HCEC 1CT (cell line): ENCODE results near the gene UGT3A2.
"Not testable (repeated sequence)": the region's sequence is repeated elsewhere in the genome, so short reads cannot be mapped to it uniquely, and the experiment has no call there.

ENCODE experiments used
- DNase-seq: peaks from one replicate; pipeline ENCODE4 v3.0.0-alpha.2; 2017

Gene UGT3A2

GRCh38 chr5:36052538-36052937, 14.1 kb downstream of the UGT3A2 start:
- DNase-seq, result peak; percentile 6

GRCh38 chr5:36049949-36050348, 16.7 kb downstream of the UGT3A2 start:
- no peak for DNase-seq

DNA sequence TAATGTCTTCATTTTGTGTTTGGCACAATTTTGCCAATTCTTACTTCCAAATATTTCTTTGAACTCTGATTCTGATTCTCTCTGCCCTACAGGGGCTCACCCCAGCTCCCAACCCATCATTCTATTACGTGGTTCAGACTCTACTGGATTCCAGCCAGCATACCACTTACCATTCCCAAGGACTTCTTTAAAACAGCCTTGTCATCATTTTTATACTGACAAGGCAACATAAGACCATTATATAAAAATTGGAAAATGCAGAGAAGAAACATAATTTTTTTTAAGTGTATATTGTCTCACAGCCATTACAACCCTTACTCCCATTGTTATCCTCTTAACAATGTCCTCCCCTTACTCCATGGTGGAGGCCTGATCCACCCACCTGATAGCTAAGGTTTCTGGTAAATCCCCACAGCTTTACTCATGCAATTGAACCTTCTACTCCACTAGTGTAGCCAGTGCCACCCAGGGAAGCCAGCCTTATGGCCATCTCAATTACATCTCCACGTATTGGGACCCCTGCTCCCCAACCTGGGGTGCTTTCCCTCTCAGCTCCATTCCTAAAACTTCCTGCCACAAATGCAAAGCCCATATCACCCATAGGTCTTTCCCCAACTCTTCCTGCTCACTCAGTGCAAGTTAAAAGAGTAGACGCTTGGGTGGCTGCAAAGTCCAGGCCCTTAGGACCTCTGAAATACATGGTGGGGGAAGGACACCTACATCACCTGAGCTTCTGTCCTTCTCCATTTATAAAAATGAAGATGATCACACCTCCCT, 19.1 kb downstream of the UGT3A2 start:
- no peak for DNase-seq

DNA sequence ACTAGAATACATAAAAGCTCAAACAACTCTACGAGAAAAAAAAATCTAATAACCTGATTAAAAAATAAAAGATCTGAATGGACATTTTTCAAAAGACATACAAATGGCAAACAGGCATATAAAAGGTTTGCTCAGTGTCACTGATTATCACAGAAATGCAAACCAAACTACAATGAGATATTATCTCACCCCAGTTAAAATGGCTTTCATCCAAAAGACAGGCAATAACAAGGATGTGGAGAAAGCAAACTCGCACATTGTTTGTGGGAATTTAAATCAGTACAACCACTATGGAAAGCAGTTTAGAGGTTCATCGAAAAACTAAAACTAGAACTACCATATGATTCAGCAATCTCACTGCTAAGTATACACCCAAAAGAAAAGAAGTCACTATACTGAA, 20.8 kb downstream of the UGT3A2 start:
- DNase-seq, result no peak

DNA sequence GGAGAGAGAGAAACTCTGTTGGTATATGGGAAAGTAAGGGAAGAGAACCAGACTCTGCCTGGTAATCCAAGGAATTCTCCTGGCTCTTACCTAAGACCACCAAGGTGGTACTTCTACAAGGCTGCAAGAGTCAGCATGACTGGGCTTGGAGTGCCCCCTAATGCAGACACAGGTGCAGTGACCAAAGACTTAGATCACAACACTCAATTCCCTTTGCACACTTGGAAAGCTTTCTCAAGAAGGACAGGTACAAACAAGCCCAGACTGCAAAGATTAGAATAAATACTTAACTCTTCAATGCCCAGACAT, 25.2 kb downstream of the UGT3A2 start:
- DNase-seq, result no peak

- DNase-seq, result no peak
Measured at GRCh38 chr5:36040651-36041536, 25.8 kb downstream of the UGT3A2 start.

DNA sequence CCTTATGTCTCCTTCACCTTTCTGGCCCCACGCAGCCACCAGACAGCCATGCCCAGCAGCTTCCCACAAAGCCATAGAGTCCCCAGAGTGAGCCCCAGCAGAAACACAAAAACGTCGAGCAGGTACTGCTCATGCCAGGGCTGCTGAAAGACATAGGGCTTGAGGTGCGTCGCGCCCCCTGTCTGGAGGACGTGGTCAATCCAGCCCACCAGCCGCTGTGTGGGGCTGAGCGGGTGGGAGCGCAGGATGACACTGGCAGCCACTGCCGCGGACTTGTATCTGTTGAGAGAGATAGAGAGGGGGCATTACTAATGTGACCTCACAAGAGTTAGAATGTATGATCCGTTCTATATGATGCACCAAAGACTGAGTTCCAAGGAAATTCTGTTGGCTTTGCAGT, 31.0 kb downstream of the UGT3A2 start:
- no peak for DNase-seq

DNA sequence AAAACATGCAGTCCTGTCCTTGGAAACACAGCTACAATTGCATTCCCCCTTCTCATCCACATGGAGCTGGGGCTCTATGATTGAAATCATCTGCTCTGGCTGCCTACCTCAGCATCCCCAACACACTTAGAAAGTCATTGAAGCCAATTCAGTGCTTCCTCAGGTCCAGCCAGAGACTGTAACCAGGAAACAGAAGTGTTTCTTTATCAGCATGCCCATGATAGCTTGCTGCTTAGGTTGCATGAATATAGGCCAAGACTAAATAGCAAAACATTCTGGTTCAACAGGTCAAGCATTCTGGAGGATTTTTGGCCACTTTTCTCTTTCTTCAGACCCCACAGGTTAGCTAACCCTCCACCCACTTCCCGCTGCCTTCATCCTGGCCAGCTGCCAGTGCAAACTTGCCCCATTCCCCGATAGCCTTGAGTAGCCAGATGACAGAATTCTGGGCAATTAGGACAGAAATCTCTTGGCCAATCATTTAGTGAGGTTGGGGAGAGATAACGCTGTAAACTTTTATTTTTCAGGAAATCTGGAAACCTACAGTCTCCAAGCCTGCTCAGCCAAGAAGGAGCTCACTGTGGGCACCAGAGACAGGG, 32.0 kb downstream of the UGT3A2 start:
- not testable (repeated sequence) for DNase-seq

DNA sequence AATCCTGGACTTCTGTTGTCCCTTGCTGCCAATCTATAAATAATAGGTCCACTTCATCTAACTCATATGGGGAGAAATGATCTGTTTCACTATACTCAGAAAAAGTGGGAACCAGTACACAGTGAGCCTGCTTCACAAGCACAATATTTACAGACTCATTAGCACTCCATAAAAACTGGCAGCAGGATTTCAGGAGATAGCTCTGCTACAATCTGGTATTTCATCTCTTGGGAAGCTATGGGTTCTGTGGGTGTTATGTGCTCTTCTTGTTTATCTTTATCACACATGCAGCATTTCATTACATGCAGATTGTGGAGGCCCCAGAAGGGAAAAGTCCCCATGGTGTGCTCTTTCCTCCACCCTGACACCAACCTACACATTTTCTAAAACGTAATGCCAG, 33.2 kb downstream of the UGT3A2 start:
- DNase-seq, result no peak

- no peak for DNase-seq
Measured at GRCh38 chr5:36033047-36033446, 33.6 kb downstream of the UGT3A2 start.

DNA sequence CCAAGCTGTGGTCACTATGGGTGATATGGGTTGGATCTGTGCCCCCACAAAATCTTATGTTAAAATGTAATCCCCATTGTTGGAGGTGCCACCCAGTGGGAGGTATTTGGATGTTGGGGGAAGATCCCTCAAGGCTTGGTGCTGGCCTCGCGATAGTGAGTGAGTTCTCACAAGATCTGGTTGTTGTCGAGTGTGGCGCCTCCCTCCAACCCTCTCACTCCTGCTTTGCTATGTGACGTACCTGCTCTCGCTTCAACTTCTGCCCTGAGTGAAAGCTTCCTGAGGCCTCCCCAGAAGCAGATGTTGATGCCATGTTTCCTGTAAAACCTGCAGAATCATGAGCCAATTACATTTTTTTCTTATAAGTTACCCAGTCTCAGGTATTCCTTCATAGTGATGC, 35.5 kb downstream of the UGT3A2 start:
- DNase-seq, result no peak

DNA sequence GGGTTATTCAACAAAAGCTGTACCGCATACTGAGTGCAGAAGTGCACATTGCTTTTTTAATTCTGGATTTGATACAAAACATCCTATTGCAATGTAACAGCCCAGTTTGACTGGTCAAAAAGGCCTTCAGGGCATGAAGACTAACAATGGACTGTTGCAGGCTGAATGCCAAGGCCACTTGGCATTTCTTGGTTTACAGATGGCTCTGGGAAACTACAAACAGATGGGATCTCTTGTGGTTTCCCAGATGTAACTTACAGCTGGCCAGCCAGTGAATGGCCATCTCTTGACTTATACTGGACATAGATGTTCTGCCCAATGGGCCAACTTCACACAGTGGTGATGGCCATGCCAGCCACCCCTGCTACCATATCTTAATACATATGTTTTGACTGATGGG, 36.8 kb downstream of the UGT3A2 start:
- DNase-seq, result no peak

- no peak for DNase-seq
Measured at GRCh38 chr5:36028816-36029465, 37.7 kb downstream of the UGT3A2 start.

- DNase-seq, result no peak
Measured at GRCh38 chr5:36027711-36028110, 39.0 kb downstream of the UGT3A2 start.

DNA sequence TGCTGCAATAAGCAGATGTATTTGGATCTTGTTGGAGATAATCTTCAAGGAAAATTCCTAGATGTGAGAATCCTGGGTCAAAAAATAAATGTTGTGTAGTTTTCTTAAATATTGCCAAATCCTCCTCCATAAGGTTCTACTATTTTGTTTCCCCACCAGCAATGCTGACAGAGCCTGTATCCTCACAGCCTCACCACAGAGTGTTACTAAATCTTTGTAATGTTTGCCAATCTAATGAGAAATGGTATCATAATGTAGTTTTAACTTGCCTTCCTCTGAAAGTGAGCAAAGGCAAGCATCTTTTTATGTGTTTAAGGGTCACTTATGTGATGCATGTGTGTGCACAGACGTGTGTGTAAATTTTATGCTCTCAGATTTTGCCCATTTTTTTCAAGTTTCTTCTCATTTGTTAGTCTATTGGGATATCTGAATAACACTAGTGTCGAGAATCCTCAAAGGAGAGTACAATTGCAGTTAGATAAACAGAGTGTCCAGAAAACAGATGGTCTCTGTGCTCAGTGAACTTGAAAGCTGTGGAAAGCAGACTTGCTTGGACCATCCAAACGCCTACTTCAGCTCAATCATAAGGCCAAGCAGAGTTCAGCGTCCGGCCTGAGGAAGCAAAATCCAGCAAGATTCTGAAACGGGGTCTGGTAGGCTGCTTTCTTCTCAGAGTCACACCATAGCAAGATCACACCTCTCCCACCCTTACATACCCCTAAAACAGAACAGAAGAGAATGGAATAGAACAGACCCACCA, 39.8 kb downstream of the UGT3A2 start:
- DNase-seq, result no peak

DNA sequence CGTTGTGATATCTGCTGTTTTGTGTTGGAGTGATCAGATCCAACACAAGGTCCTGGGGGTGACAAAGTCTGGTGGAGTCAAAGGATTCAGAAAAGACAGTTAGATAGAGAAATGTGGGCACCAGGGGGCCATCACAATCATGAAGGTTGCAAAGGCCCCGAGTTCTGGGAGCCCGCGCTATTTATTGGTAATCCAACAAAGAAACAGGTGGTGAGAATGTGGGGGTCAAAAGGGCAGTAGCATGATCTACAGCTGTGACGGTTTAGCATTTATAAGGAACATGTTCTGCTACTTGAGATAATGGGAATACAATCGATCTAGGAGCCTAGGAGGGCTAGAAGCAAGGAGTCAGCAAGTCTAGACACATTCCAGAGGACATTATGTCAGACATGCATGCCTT, 44.4 kb downstream of the UGT3A2 start:
- DNase-seq, result not testable (repeated sequence)

DNA sequence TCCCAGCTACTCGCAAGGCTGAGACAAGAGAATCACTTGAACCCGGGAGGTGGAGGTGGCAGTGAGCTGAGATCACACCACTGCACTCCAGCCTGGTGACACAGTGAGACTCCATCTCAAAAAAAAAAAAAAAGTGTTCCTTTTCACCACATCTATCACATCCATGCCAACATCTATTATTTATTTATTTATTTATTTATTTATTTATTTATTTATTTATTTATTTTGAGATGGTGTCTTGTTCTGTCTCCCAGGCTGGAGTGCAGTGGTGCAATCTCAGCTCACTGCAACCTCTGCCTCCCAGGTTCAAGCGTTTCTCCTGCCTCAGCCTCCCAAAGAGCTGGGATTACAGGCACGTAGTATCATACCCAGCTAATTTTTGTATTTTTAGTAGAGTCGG, 47.1 kb downstream of the UGT3A2 start:
- DNase-seq, result not testable (repeated sequence)

DNA sequence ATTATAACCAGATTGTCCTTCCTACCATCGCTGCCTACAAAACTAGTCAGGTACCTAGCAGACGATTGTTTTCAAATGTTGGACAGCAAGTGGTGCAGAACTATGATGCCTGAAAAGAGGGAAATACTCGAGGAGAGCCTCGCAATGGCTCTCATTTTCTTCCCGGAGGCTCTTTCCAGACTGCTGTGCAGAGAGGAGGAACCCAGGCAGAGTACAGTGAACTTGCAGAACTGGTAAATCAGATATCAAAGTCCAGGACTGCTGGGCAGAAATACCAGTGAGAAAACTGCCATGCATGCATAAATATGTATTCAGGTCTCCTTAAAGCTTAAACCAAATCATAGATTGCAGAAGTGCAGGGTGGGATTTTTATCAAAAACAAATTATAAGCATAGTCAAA, 49.1 kb downstream of the UGT3A2 start:
- no peak for DNase-seq

DNA sequence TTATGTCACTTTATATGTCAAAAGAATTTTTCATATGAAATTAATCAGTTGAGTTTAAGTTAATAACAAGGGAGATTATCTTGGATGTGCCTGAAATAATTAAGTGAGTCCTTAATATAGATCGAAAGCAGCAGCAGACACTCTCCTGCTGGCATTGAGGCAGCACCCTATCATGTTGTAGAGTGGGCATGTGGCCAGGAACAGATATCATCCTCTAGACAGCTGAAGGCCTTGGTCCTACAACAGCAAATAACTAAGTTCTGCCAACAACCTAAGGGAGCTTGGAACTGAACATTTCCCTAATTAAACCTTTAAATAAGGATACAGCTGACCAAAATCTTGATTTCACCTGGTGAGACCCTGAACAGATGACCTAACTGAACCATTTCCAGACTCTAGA, 49.7 kb downstream of the UGT3A2 start:
- DNase-seq, result no peak

DNA sequence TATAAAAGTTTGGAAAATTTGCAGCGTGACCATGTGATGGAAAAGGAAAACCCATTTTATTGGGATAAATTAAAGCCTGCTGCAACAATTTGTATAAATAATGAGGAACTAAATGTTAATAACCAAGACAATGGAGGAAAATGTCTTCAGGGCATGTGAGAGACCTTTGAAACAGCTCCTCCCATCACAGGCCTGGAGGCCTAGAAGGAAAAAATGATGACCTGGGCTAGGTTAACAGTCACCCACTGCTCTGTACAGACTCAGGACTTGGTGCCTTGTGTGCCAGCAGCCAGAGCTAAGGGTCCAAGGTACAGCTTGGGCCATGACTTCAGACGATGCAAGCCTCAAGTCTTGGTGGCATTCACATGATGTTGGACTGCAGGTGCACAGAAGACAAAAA, 53.5 kb downstream of the UGT3A2 start:
- no peak for DNase-seq

DNA sequence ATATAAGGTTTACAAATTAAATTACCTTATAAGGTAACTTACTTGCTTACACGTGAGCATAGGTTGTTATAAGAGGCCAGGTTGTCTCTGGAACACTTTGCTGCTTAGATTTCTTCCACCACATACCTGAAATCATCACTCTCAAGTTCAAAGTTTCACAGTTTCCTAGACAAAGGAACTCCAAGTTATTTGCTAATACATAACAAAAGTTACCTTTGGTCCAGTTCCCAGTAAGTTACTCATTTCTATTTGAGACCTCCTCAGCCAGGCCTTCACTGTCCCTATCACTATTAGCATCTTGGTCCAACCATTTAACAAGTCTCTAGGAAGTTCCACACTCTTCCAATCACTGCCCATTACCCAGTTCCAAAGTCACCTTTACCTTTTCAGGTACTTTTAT, 57.0 kb downstream of the UGT3A2 start:
- DNase-seq, result no peak

DNA sequence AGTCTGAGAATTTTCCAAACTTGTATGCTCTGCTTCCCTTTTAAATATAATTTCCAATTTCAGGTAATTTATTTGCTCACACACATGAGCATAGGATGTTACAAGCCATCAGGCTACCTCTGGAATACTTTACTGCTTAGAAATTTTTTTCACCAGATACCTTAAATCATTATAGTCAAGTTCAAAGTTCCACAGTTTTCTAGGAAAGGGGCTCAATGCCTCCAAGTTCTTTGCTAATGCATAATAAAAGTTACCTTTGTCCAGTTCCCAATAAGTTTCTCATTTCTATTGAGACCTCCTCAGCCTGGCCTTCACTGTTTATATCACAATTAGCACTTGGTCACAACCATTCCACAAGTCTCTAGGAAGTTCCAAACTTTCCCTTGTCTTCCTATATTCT, 59.3 kb downstream of the UGT3A2 start:
- no peak for DNase-seq

- DNase-seq, result no peak
Measured at GRCh38 chr5:36006163-36006562, 60.5 kb downstream of the UGT3A2 start.
